OCI-LY3 (cell line): ENCODE measurements around the gene TAPT1.

Source experiments
- H2AFZ ChIP-seq: fragments of 200-600, 300-600 bp; shearing (Covaris generic); 2 replicates; pipeline ENCODE4 v1.6.0; 2014; ENCODE audit warnings: antibody characterized with exemption, low read depth, low read length
- H3K27ac ChIP-seq: fragments of 200-600, 300-600 bp; sonication (generic); 2 replicates; pipeline ENCODE4 v1.5.1; 2014; ENCODE audit warnings: mild to moderate bottlenecking, low read length, moderate library complexity, mixed read lengths
- H3K27me3 ChIP-seq: fragments of 200-600, 300-600 bp; sonication (generic); 2 replicates; pipeline ENCODE4 v1.6.1; 2014; ENCODE audit warnings: low read depth, low read length, mixed read lengths
- H3K36me3 ChIP-seq: fragments of 200-600, 300-600 bp; sonication (generic); replicated peaks from 2 replicates; pipeline ENCODE3; 2014; ENCODE audit warnings: low read depth, low read length, mixed read lengths
- H3K4me1 ChIP-seq: fragments of 300-600, 200-600 bp; sonication (generic); 2 replicates; pipeline ENCODE4 v1.6.1; 2014; ENCODE audit warnings: low read length, mixed read lengths
- H3K4me2 ChIP-seq: fragments of 200-600, 300-600 bp; sonication (generic); 2 replicates; pipeline ENCODE4 v1.6.1; 2014; ENCODE audit warnings: low read length, mixed read lengths
- H3K4me3 ChIP-seq: fragments of 300-600, 200-600 bp; sonication (generic); 2 replicates; pipeline ENCODE4 v1.5.1; 2014; ENCODE audit warnings: antibody characterized with exemption, mild to moderate bottlenecking, low read length, moderate library complexity
- H3K79me2 ChIP-seq: fragments of 300-600, 200-600 bp; shearing (Covaris generic); 2 replicates; pipeline ENCODE4 v1.6.1; 2014; ENCODE audit warnings: mild to moderate bottlenecking, low read length, mixed read lengths
- H3K9ac ChIP-seq: fragments of 300-600, 200-600 bp; shearing (Covaris generic); 2 replicates; pipeline ENCODE4 v1.6.0; 2014; ENCODE audit warnings: mild to moderate bottlenecking, low read length, moderate library complexity
- H3K9me3 ChIP-seq: fragments of 200-600, 300-600 bp; shearing (Covaris generic); 2 replicates; pipeline ENCODE4 v1.6.1; 2014; ENCODE audit warnings: low read length, mixed read lengths; ENCODE audit not compliant: insufficient read depth
- H4K20me1 ChIP-seq: fragments of 200-600, 300-600 bp; sonication (generic); 2 replicates; pipeline ENCODE4 v1.6.1; 2016; ENCODE audit warnings: low read length, mixed read lengths; ENCODE audit not compliant: insufficient read depth
- CTCF ChIP-seq: fragments of 200-600, 300-600 bp; sonication (generic); IDR thresholded peaks from 2 replicates; pipeline ENCODE4 v1.5.1; 2014; ENCODE audit warnings: antibody characterized with exemption, low read length, low read depth
- EZH2phosphoT487 ChIP-seq: fragments of 200-600 bp; shearing (Covaris generic); IDR thresholded peaks from 2 replicates; pipeline ENCODE4 v1.6.1; 2018; ENCODE audit warnings: antibody characterized with exemption, mixed run types, low read depth

TAPT1 gene

GRCh38 chr4:16119981-16120380, 106.3 kb downstream of the TAPT1 start:
- Histone ChIP-seq H3K4me3 (no peak overlapping the region), H3K36me3 (no peaks in the 10 kb centered on the region), H3K9me3 (no peaks in the 10 kb centered on the region), H4K20me1 (no peaks in the 10 kb centered on the region), H3K27ac (no peak overlapping the region), H3K4me2 (no peak overlapping the region), H3K79me2 (no peaks in the 10 kb centered on the region), H3K27me3 (no peaks in the 10 kb centered on the region), H2AFZ (no peak overlapping the region), H3K9ac (no peak overlapping the region), H3K4me1 (no peaks in the 10 kb centered on the region)
- no peak for TF ChIP-seq EZH2phosphoT487
- no peak for TF ChIP-seq CTCF

DNA sequence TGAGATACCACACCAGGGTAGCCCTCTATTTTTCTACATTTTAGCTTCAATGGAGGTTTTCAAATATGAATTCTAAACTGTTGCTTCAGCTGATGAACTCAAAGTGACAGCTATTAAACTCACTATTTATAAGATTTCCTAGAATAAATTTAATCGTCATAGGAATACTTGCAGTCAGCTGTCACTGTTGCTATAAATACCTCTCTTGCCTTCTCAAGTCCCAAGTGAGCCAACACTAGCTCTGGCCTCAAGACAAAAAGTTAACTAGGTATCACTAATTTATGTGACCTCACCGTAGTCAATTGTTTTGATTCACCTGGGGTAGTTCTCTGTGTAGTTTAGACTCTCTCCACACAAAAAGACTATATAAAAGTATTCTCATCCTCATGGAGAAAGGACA, 108.2 kb downstream of the TAPT1 start:
- TF ChIP-seq CTCF (no peak), EZH2phosphoT487 (no peak)
- H3K36me3 ChIP-seq: no peaks in the 10 kb centered on the region
- no peaks in the 10 kb centered on the region for H3K9me3 ChIP-seq
- H3K4me3 ChIP-seq: no peak overlapping the region
- no peaks in the 10 kb centered on the region for H3K79me2 ChIP-seq
- no peaks in the 10 kb centered on the region for H3K27me3 ChIP-seq
- H2AFZ ChIP-seq: no peak overlapping the region
- no peak overlapping the region for H3K4me2 ChIP-seq
- no peaks in the 10 kb centered on the region for H3K4me1 ChIP-seq
- H4K20me1 ChIP-seq: no peaks in the 10 kb centered on the region
- no peak overlapping the region for H3K9ac ChIP-seq
- H3K27ac ChIP-seq: no peak overlapping the region

DNA sequence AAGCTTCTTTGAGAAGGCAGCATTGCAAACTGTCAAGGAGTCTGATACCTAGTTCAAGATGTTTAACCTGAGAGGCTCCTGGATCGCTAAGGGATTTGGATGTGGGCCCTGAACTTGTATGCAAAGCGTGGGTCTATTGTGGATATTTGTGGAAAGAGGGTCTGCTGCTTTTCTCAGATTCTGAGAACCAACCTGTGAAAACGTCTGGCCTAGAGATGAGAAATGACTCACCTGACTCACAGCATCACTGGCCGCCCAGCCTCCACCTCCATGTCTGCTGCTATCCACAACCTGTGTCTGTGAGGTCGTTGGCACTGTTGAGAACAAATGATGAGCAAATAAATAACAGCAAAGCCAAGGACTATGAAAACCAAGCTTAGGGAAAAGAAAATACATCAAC, 109.1 kb downstream of the TAPT1 start:
- Histone ChIP-seq H2AFZ (no peak overlapping the region), H3K4me2 (no peak overlapping the region), H3K4me3 (no peak overlapping the region), H3K9ac (no peak overlapping the region), H3K27me3 (0 out of 2 replicates have a peak, but pooled peaks cover 3% of the 10 kb centered on the region), H3K27ac (no peak overlapping the region), H3K36me3 (no peaks in the 10 kb centered on the region), H3K9me3 (no peaks in the 10 kb centered on the region), H3K4me1 (no peaks in the 10 kb centered on the region), H4K20me1 (no peaks in the 10 kb centered on the region), H3K79me2 (no peaks in the 10 kb centered on the region)
- TF ChIP-seq EZH2phosphoT487: no peak
- no peak for TF ChIP-seq CTCF

GRCh38 chr4:16116493-16116990, 109.7 kb downstream of the TAPT1 start:
- Histone ChIP-seq H3K9ac (no peak overlapping the region), H3K4me3 (no peak overlapping the region), H3K9me3 (no peaks in the 10 kb centered on the region), H3K4me2 (no peak overlapping the region), H3K79me2 (no peaks in the 10 kb centered on the region), H3K4me1 (no peaks in the 10 kb centered on the region), H3K27me3 (0 out of 2 replicates have a peak, but pooled peaks cover 3% of the 10 kb centered on the region), H2AFZ (no peak overlapping the region), H3K36me3 (no peaks in the 10 kb centered on the region), H4K20me1 (no peaks in the 10 kb centered on the region), H3K27ac (no peak overlapping the region)
- TF ChIP-seq EZH2phosphoT487 (no peak), CTCF (no peak)
